ENCODE measurements around the gene SMU1.

DNA sequence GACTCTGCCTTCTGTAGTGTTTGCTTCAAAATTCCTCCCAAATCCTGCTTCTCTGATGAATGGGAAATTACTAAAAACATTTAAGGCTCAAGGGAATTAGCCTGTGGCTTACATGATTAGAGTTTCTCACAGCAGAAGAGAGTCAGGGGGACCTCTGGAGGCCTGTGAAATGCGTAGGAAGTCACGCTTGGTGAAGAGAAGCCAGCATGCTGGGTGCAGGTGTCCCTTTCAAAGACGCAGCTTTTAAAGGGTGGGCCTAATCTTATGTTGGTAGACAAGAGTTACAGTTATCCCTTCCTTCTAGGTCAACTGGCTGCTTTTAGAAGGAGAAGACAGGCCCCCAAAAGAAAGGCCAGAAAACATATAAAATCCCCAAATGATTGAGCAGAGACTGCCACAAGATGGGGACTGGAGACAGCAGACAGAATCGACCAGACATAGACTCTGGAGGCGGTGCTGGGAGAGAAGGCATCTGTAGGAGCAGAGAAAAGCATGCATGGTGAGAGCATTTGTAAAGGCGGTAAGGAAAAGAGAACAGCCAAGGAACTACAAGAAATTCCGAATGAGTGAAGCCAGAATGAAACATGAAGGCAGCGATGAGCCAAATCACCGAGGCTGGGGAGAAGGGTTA is 48.4 kb upstream of the SMU1 start:
- TF ChIP-seq, protein P1, sequence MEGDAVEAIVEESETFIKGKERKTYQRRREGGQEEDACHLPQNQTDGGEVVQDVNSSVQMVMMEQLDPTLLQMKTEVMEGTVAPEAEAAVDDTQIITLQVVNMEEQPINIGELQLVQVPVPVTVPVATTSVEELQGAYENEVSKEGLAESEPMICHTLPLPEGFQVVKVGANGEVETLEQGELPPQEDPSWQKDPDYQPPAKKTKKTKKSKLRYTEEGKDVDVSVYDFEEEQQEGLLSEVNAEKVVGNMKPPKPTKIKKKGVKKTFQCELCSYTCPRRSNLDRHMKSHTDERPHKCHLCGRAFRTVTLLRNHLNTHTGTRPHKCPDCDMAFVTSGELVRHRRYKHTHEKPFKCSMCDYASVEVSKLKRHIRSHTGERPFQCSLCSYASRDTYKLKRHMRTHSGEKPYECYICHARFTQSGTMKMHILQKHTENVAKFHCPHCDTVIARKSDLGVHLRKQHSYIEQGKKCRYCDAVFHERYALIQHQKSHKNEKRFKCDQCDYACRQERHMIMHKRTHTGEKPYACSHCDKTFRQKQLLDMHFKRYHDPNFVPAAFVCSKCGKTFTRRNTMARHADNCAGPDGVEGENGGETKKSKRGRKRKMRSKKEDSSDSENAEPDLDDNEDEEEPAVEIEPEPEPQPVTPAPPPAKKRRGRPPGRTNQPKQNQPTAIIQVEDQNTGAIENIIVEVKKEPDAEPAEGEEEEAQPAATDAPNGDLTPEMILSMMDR (conservative IDR thresholded peaks at IDR 0.05 in 1 of 2, IDR thresholded peaks at IDR 0.05 in 1 of 2; ENCODE audit: low read depth in 1 of 2, low read length in 2 of 2), result no peak
- no peak for TF ChIP-seq EZH2 (IDR thresholded peaks at IDR 0.05; ENCODE audit: low read length, missing control alignments)
